Measurements from ENCODE around the gene CDCA7L. TPM values are rescaled to one million over a fixed set of nuclear protein-coding genes. Genes with fewer than 3 reads are reported as not detected.

The CDCA7L gene
- total RNA-seq = 98.0 and 130 TPM in 2 replicates

GRCh38 chr7:21945454-21946221 is at the start of gene CDCA7L:
Gene CDCA7L, minus strand, starts transcription at chr7:21945899. Its CDS starts 95 bp downstream, at chr7:21945804.

Data from endothelial cell of coronary artery (primary cell).